Measurements from ENCODE around the gene TGM5. TPM values are rescaled to one million over a fixed set of nuclear protein-coding genes. Genes with fewer than 3 reads are reported as not detected.

Gene TGM5
- total RNA-seq, 1 donor from 2014 or later, result 0.32 TPM

DNA sequence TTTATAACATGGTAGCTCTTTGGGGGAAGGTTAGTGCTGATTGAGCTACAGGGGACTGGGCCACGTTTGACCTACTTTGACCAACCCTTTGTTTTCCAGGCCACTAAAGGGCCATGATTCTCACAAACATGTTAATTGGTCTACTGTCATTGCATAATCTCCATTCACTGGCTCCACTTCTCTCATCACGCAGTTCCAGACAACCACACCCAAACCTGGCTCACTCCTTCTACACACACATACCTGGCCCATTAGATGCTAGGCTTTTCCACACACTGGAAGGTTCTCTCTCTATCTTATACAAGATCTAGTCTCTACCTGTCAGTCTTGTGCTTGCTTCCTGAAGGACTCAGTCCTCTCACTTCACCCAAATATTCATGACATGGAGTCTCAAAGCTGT is 15.9 kb downstream of the TGM5 start:
- Histone ChIP-seq H3K27me3 (ENCODE audit: low read depth) (no peaks in the 10 kb centered on the region), H3K27ac (no peak overlapping the region), H3K4me1 (no peaks in the 10 kb centered on the region), H3K36me3 (no peaks in the 10 kb centered on the region), H3K9me3 (no peaks in the 10 kb centered on the region), H3K4me3 (no peak overlapping the region)
- DNase-seq (no peak), ATAC-seq (no peak)
- TF ChIP-seq, protein P1, sequence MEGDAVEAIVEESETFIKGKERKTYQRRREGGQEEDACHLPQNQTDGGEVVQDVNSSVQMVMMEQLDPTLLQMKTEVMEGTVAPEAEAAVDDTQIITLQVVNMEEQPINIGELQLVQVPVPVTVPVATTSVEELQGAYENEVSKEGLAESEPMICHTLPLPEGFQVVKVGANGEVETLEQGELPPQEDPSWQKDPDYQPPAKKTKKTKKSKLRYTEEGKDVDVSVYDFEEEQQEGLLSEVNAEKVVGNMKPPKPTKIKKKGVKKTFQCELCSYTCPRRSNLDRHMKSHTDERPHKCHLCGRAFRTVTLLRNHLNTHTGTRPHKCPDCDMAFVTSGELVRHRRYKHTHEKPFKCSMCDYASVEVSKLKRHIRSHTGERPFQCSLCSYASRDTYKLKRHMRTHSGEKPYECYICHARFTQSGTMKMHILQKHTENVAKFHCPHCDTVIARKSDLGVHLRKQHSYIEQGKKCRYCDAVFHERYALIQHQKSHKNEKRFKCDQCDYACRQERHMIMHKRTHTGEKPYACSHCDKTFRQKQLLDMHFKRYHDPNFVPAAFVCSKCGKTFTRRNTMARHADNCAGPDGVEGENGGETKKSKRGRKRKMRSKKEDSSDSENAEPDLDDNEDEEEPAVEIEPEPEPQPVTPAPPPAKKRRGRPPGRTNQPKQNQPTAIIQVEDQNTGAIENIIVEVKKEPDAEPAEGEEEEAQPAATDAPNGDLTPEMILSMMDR (IDR thresholded peaks at IDR 0.05), result no peak
- intact Hi-C loops (cut with DNase I), result no loop called here

DNA sequence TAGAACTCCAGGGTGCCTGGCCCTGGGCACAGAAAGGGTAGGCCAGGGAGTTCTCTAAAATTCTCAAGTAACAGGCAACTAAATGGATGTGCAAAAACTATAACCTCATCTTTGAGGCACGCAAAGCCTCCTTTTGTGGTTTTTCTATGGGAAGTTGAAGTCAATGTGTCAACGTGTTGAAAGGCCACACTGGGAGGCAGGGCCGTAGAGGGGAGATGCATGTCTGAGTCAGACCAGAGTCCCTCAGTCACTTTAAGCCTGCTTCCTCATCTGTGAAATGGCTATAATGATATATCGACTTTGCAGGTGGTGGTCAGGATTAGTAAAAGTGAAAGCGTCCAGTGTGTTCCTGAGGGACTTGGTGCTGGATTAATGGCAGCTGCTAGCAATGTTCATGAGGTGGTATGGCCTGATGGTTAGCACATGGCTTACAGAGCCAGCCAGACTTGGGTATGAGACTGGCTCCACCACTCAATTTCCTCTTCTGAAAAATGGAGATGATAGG is 17.0 kb downstream of the TGM5 start:
- intact Hi-C loops (cut with DNase I), result no loop called here
- TF ChIP-seq, protein P1 (IDR thresholded peaks at IDR 0.05), result no peak

GRCh38 chr15:43249236-43249635 is 17.5 kb downstream of the TGM5 start:
- Histone ChIP-seq H3K27ac (no peak overlapping the region), H3K4me1 (no peaks in the 10 kb centered on the region), H3K36me3 (no peaks in the 10 kb centered on the region), H3K9me3 (no peaks in the 10 kb centered on the region), H3K4me3 (no peak overlapping the region), H3K27me3 (ENCODE audit: low read depth) (no peaks in the 10 kb centered on the region)
- TF ChIP-seq, protein P1 (IDR thresholded peaks at IDR 0.05), result no peak
- no peak for ATAC-seq
- no peak for DNase-seq
- intact Hi-C loops (cut with DNase I), result no loop called here

More for the DNA sequence above, 17.0 kb downstream of the TGM5 start:
- no peaks in the 10 kb centered on the region for H3K36me3 ChIP-seq
- DNase-seq, result no peak
- no peak overlapping the region for H3K4me3 ChIP-seq
- no peak overlapping the region for H3K27ac ChIP-seq
- no peaks in the 10 kb centered on the region for H3K4me1 ChIP-seq
- no peaks in the 10 kb centered on the region for H3K9me3 ChIP-seq
- H3K27me3 ChIP-seq (ENCODE audit: low read depth), result no peaks in the 10 kb centered on the region
- ATAC-seq, result peak in 1 of 2 donors; percentile 31

DNA sequence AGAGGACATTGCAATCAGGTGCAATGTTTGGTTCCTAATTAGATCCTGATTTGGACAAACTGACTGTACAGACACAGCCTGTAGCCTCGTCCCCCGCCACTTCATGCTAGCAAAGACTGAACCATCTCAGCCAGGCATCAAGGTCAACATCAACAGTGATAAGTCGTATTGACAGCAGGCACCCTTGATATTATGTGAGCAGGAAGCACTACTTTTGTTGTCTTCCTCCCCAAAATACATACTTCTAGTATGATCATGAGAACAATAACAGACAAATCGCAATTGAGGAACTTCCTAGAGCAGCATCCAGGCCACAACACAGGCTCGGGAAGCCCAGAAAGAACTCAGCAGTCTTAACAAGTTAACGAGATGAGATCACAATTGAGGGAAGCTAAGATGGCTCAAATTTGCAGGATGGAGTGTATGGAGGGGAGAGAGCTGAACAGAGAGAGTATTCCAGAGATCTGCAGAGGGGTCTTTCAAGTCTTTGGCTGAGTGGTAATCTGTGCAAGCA is 20.4 kb downstream of the TGM5 start:
- Histone ChIP-seq H3K27ac (no peak overlapping the region), H3K27me3 (ENCODE audit: low read depth) (no peaks in the 10 kb centered on the region), H3K4me1 (no peaks in the 10 kb centered on the region), H3K9me3 (no peaks in the 10 kb centered on the region), H3K4me3 (no peak overlapping the region), H3K36me3 (no peaks in the 10 kb centered on the region)
- ATAC-seq, result no peak
- intact Hi-C loops (cut with DNase I), result no loop called here
- TF ChIP-seq, protein P1 (IDR thresholded peaks at IDR 0.05), result no peak
- DNase-seq, result no peak

- ATAC-seq (no peak), DNase-seq (no peak)
- intact Hi-C loops (cut with DNase I), result no loop called here
- Histone ChIP-seq H3K27me3 (ENCODE audit: low read depth) (no peaks in the 10 kb centered on the region), H3K36me3 (no peaks in the 10 kb centered on the region), H3K27ac (no peak overlapping the region), H3K4me1 (no peaks in the 10 kb centered on the region), H3K4me3 (no peak overlapping the region), H3K9me3 (no peaks in the 10 kb centered on the region)
- TF ChIP-seq, protein P1 (IDR thresholded peaks at IDR 0.05), result no peak
These were observed 22.6 kb downstream of the TGM5 start for GRCh38 chr15:43244092-43244491.
